ENCODE measurements around the gene ERF. TPM values are rescaled to one million over a fixed set of nuclear protein-coding genes. Genes with fewer than 3 reads are reported as not detected.

The ERF gene
- total and polyA plus RNA-seq, 10 of the 15 experiments (the other 5 are each of a cell fraction or from before 2014, with no cell fraction given): 0.02 to 51.8 (median 14.4) TPM

GRCh38 chr19:42268704-42269477, 14.0 kb upstream of the ERF start, which contains the start of gene CIC (continued):
- TF ChIP-seq ZBTB33 (IDR thresholded peaks at IDR 0.05): no peak; the same call in 1 of the 2 replicates
- TF ChIP-seq MLLT1 (IDR thresholded peaks at IDR 0.05): no peak
- TF ChIP-seq FOS (IDR thresholded peaks at IDR 0.05; ENCODE audit: borderline replicate concordance, extremely low read depth, insufficient read length): peak; percentile 92
- no peak for TF ChIP-seq CTCF (IDR thresholded peaks at IDR 0.05 in 2 of 3, conservative IDR thresholded peaks at IDR 0.05 in 1 of 3; ENCODE audit: control insufficient read depth in 2 of 3, extremely low read depth in 1 of 3, insufficient read depth in 1 of 3, low read depth in 3 of 3, low read length in 3 of 3)
- TF ChIP-seq REST (IDR thresholded peaks at IDR 0.05; ENCODE audit: low read depth, low read length): no peak
- peak; percentile 100 for TF ChIP-seq PKNOX1 (IDR thresholded peaks at IDR 0.05)
- no peak; the same call in 1 of the 2 replicates for TF ChIP-seq NBN (IDR thresholded peaks at IDR 0.05)
- no peak for TF ChIP-seq SUZ12 (IDR thresholded peaks at IDR 0.05; ENCODE audit: unreplicated experiment)
- no peak for TF ChIP-seq BACH1 (IDR thresholded peaks at IDR 0.05; ENCODE audit: borderline replicate concordance)
- TF ChIP-seq RELB (IDR thresholded peaks at IDR 0.05; ENCODE audit: low read depth): no peak
- TF ChIP-seq RB1 (IDR thresholded peaks at IDR 0.05; ENCODE audit: borderline replicate concordance): no peak
- no peak for TF ChIP-seq RAD21 (IDR thresholded peaks at IDR 0.05; ENCODE audit: insufficient read depth, low read depth, low read length)
- no peak; the same call in 1 of the 2 replicates for TF ChIP-seq RAD51 (IDR thresholded peaks at IDR 0.05)
- no peak for TF ChIP-seq ASH2L (IDR thresholded peaks at IDR 0.05; ENCODE audit: borderline replicate concordance, low read depth)
- TF ChIP-seq SPI1 (IDR thresholded peaks at IDR 0.05; ENCODE audit: borderline replicate concordance, insufficient read depth, low read depth, low read length): peak; percentile 29; the same call in 1 of the 2 replicates
- TF ChIP-seq CBFB (IDR thresholded peaks at IDR 0.05; ENCODE audit: low read depth): no peak
- TF ChIP-seq KAT2A (conservative IDR thresholded peaks at IDR 0.05; ENCODE audit: control insufficient read depth, low read depth, low read length): no peak
